HG02870 (cell line): Measurements from ENCODE around the gene ARIH2.
"Not testable (repeated sequence)": the region's sequence is repeated elsewhere in the genome, so short reads cannot be mapped to it uniquely, and the experiment has no call there.

ENCODE experiments used
- ATAC-seq: cut with Tn5 transposase; IDR thresholded peaks from one replicate; pipeline ENCODE4 v1.9.1; 2021; ENCODE audit warnings: mild to moderate bottlenecking, moderate library complexity; ENCODE audit not compliant: unreplicated experiment

ARIH2 gene

GRCh38 chr3:48918388-48919214 lies at the start of gene ARIH2:
Gene ARIH2 (plus strand): TSS chr3:48918842. CDS start chr3:48927559, 8,717 bp downstream.
- ATAC-seq, result peak; percentile 77

- no peak for ATAC-seq
Observed at GRCh38 chr3:48877671-48878070, 41.0 kb upstream of the ARIH2 start.

- no peak for ATAC-seq
Observed at GRCh38 chr3:48879307-48879993, 39.2 kb upstream of the ARIH2 start.

GRCh38 chr3:48879994-48880377 lies 38.7 kb upstream of the ARIH2 start:
- ATAC-seq, result no peak

GRCh38 chr3:48881006-48881405 lies 37.6 kb upstream of the ARIH2 start:
- ATAC-seq, result no peak

GRCh38 chr3:48881652-48882114 lies 37.0 kb upstream of the ARIH2 start:
- no peak for ATAC-seq

GRCh38 chr3:48885753-48886152 lies 32.9 kb upstream of the ARIH2 start:
- ATAC-seq, result no peak

- no peak for ATAC-seq
Observed at GRCh38 chr3:48891606-48892005, 27.0 kb upstream of the ARIH2 start.

- no peak for ATAC-seq
Observed at GRCh38 chr3:48894516-48894915, 24.1 kb upstream of the ARIH2 start.

- ATAC-seq, result no peak
Observed at GRCh38 chr3:48896936-48897335, 21.7 kb upstream of the ARIH2 start.

- peak; percentile 7 for ATAC-seq
Observed at GRCh38 chr3:48897460-48898376, 20.9 kb upstream of the ARIH2 start.

- ATAC-seq, result peak; percentile 87
Observed at GRCh38 chr3:48898383-48899234, 20.0 kb upstream of the ARIH2 start, which contains the start of gene SLC25A20. Gene SLC25A20 (minus strand): TSS chr3:48898882. CDS start chr3:48898794, 88 bp downstream.

- no peak for ATAC-seq
Observed at GRCh38 chr3:48899273-48899672, 19.4 kb upstream of the ARIH2 start.

GRCh38 chr3:48907026-48907425 lies 11.6 kb upstream of the ARIH2 start:
- not testable (repeated sequence) for ATAC-seq

GRCh38 chr3:48915296-48915695 lies 3.3 kb upstream of the ARIH2 start:
- ATAC-seq, result no peak

- ATAC-seq, result peak; percentile 11
Observed at GRCh38 chr3:48919215-48920138, 835 bp downstream of the ARIH2 start.

- ATAC-seq, result no peak
Observed at GRCh38 chr3:48926425-48927392, 8.1 kb downstream of the ARIH2 start.

GRCh38 chr3:48927928-48928327 lies 9.3 kb downstream of the ARIH2 start:
- no peak for ATAC-seq
